GM12878 (cell line): ENCODE results near the gene CLDN5. TPM values are rescaled to one million over a fixed set of nuclear protein-coding genes. Genes with fewer than 3 reads are reported as not detected.

Source experiments
- ATAC-seq: fragments of 200-7000 bp; cut with Tn5 transposase; 3 replicates; pipeline ENCODE4 v1.9.1; 2020; ENCODE audit warnings: mild to moderate bottlenecking, moderate library complexity
- BruUV-seq: library from RNA; stranded (reverse); fragments of 400-500 nt; replicated peaks from 2 replicates; lab custom pipeline; 2021; lab: Mats Ljungman, UMichigan
- CTCF ChIA-PET: fragments of 300-600 bp; sonication (Branson Sonifier 250); formaldehyde crosslinking; extraction: SDS; loops from one replicate; lab custom pipeline; 2021; ENCODE audit warnings: inconsistent platforms; lab: Yijun Ruan, JAX
- POLR2A ChIA-PET: fragments of 350-600 bp; formaldehyde crosslinking; extraction: SDS; loops from one replicate; lab custom pipeline; 2021; ENCODE audit warnings: inconsistent platforms; lab: Charles Lee
- RAD21 ChIA-PET: fragments of 300-600 bp; sonication (Branson Sonifier 250); formaldehyde crosslinking; loops from one replicate; lab custom pipeline; 2023; ENCODE audit warnings: antibody characterized with exemption; ENCODE audit not compliant: unreplicated experiment; lab: Charles Lee
- SMC1A ChIA-PET: fragments of 300-600 bp; sonication (Branson Sonifier 250); formaldehyde crosslinking; loops from one replicate; lab custom pipeline; 2023; ENCODE audit not compliant: unreplicated experiment, uncharacterized antibody; lab: Charles Lee
- DNase-seq: peaks from one replicate; pipeline ENCODE4 v3.0.0-alpha.2; 2011; ENCODE audit warnings: low read depth, low spot score
- FAIRE-seq: peaks from 3 replicates; lab custom pipeline; 2011; peaks lifted over from hg19 to GRCh38; lab: Jason Lieb, UNC
- H2AFZ ChIP-seq: 2 replicates; pipeline ENCODE4 v1.6.0; 2011; ENCODE audit warnings: low read depth, low read length, control low read depth; ENCODE audit not compliant: control insufficient read depth
- H3K27ac ChIP-seq: 2 replicates; pipeline ENCODE4 v1.5.1; 2011; ENCODE audit warnings: control low read depth; ENCODE audit not compliant: control insufficient read depth, insufficient read depth
- H3K27me3 ChIP-seq, 2 experiments: replicated peaks in 1 of 2; 2 replicates each; pipeline versions ENCODE4 v1.6.0 to v1.6.1; 2011; ENCODE audit warnings: low read length in 1 of 2; ENCODE audit not compliant: control insufficient read depth in 2 of 2, insufficient read depth in 2 of 2
- H3K36me3 ChIP-seq, 2 experiments: 2 replicates each; pipeline ENCODE4 v1.5.1; 2011; ENCODE audit warnings: low read length in 1 of 2; ENCODE audit not compliant: control insufficient read depth in 2 of 2, insufficient read depth in 2 of 2
- H3K4me1 ChIP-seq: 2 replicates; pipeline ENCODE4 v1.6.1; 2011; ENCODE audit warnings: mild to moderate bottlenecking, low read length, moderate library complexity, mixed read lengths; ENCODE audit not compliant: control insufficient read depth, insufficient read depth
- H3K4me2 ChIP-seq: 2 replicates; pipeline ENCODE4 v1.6.0; 2011; ENCODE audit warnings: control low read depth; ENCODE audit not compliant: control insufficient read depth, insufficient read depth
- H3K4me3 ChIP-seq: fragments of 200-600 bp; sonication (generic); 2 replicates; pipeline ENCODE4 v1.5.1; 2016
- H3K79me2 ChIP-seq: 2 replicates; pipeline ENCODE4 v1.6.0; 2011; ENCODE audit warnings: low read length; ENCODE audit not compliant: control insufficient read depth, insufficient read depth
- H3K9ac ChIP-seq: 2 replicates; pipeline ENCODE4 v1.8.0; 2011; ENCODE audit warnings: low read length, control low read depth, mixed read lengths; ENCODE audit not compliant: control insufficient read depth, insufficient read depth
- H3K9me3 ChIP-seq: replicated peaks from 3 replicates; pipeline ENCODE4 v1.5.1; 2011; ENCODE audit warnings: mild to moderate bottlenecking, low read length; ENCODE audit not compliant: control insufficient read depth, insufficient read depth
- H4K20me1 ChIP-seq: 2 replicates; pipeline ENCODE4 v1.6.0; 2011; ENCODE audit not compliant: control insufficient read depth, insufficient read depth
- ATF3 ChIP-seq: IDR thresholded peaks from 2 replicates; pipeline ENCODE4 v1.6.1; 2011; ENCODE audit warnings: low read depth, mild to moderate bottlenecking, low read length, moderate library complexity, borderline replicate concordance; ENCODE audit errors: extremely low read depth
- BACH1 ChIP-seq: fragments of 450-650 bp; IDR thresholded peaks from 2 replicates; pipeline ENCODE4 v1.6.1; 2017; ENCODE audit warnings: mild to moderate bottlenecking, borderline replicate concordance
- BMI1 ChIP-seq: fragments of 450-650 bp; IDR thresholded peaks from 2 replicates; pipeline ENCODE4 v1.6.1; 2016; ENCODE audit warnings: mild to moderate bottlenecking, moderate library complexity, borderline replicate concordance
- DPF2 ChIP-seq: fragments of 450-650 bp; IDR thresholded peaks from 2 replicates; pipeline ENCODE4 v1.6.1; 2017; ENCODE audit warnings: mild to moderate bottlenecking
- E4F1 ChIP-seq: fragments of 450-650 bp; IDR thresholded peaks from 2 replicates; pipeline ENCODE4 v1.6.1; 2018; ENCODE audit warnings: borderline replicate concordance, mild to moderate bottlenecking; ENCODE audit not compliant: partially characterized antibody
- EGR1 ChIP-seq, 2 experiments: IDR thresholded peaks; 1 replicate in 1 of 2; 2 replicates in 1 of 2; pipeline ENCODE4 v1.6.1; 2011 to 2012; ENCODE audit warnings: low read depth in 2 of 2, low read length in 2 of 2, borderline replicate concordance in 1 of 2, mild to moderate bottlenecking in 1 of 2, moderate library complexity in 1 of 2
- ESRRA ChIP-seq: IDR thresholded peaks from 2 replicates; pipeline ENCODE4 v1.6.1; 2012; ENCODE audit warnings: mild to moderate bottlenecking, low read length, improper control_type of control experiment
- HDAC2 ChIP-seq: fragments of 200-600 bp; sonication (generic); IDR thresholded peaks from 2 replicates; pipeline ENCODE4 v1.6.1; 2017
- HDGF ChIP-seq: fragments of 450-650 bp; IDR thresholded peaks from 2 replicates; pipeline ENCODE4 v1.6.1; 2016; ENCODE audit warnings: antibody characterized with exemption
- IRF4 ChIP-seq: IDR thresholded peaks from 2 replicates; pipeline ENCODE4 v1.6.1; 2011; ENCODE audit warnings: low read depth, low read length
- MYC ChIP-seq: IDR thresholded peaks from 2 replicates; pipeline ENCODE4 v1.6.1; 2011; ENCODE audit warnings: mild to moderate bottlenecking, low read length, moderate library complexity, inconsistent platforms; ENCODE audit not compliant: insufficient read depth, insufficient replicate concordance, insufficient read length, severe bottlenecking
- POLR2AphosphoS2 ChIP-seq: IDR thresholded peaks from 2 replicates; pipeline ENCODE4 v1.6.1; 2011; ENCODE audit warnings: low read depth, mild to moderate bottlenecking, low read length, improper control_type of control experiment, moderate library complexity
- RBBP5 ChIP-seq: fragments of 200-600 bp; sonication (generic); conservative IDR thresholded peaks from 2 replicates; pipeline ENCODE4 v1.6.1; 2016
- REST ChIP-seq: IDR thresholded peaks from 2 replicates; pipeline ENCODE4 v1.6.1; 2012; ENCODE audit warnings: mild to moderate bottlenecking, low read depth, low read length
- RUNX3 ChIP-seq: IDR thresholded peaks from 2 replicates; pipeline ENCODE4 v1.6.1; 2012; ENCODE audit warnings: low read length, inconsistent platforms
- SMAD1 ChIP-seq: fragments of 450-650 bp; IDR thresholded peaks from 2 replicates; pipeline ENCODE4 v1.6.1; 2018; ENCODE audit warnings: mild to moderate bottlenecking, low read depth; ENCODE audit not compliant: partially characterized antibody
- SP1 ChIP-seq: IDR thresholded peaks from one replicate; pipeline ENCODE4 v1.6.1; 2011; ENCODE audit warnings: low read depth, low read length
- SREBF2 ChIP-seq: IDR thresholded peaks from 2 replicates; pipeline ENCODE4 v1.6.1; 2012; ENCODE audit warnings: mild to moderate bottlenecking, low read length
- TAF1 ChIP-seq: IDR thresholded peaks from 2 replicates; pipeline ENCODE4 v1.6.1; 2011; ENCODE audit warnings: mild to moderate bottlenecking, low read depth, low read length, borderline replicate concordance
- YBX1 ChIP-seq: fragments of 450-650 bp; IDR thresholded peaks from 2 replicates; pipeline ENCODE4 v1.6.1; 2016; ENCODE audit warnings: antibody characterized with exemption
- WGBS: methylation state at CpG from one replicate; pipeline ENCODE4 v1.1.6; 2016; ENCODE audit warnings: low lambda C conversion rate; ENCODE audit not compliant: insufficient replicate concordance, insufficient coverage; ENCODE audit errors: missing lambda C conversion rate; 5-methylcytosine and 5-hydroxymethylcytosine counted together
- in situ Hi-C: fragments of 300-500 bp; cut with MboI; formaldehyde crosslinking; loops from 9 replicates; pipeline ENCODE4 v1.14.3; 2018; ENCODE audit warnings: mixed read lengths
- intact Hi-C: fragments of 100-400 bp; cut with micrococcal nuclease; formaldehyde crosslinking; loops from one replicate; pipeline ENCODE4 v1.14.2; 2022; ENCODE audit not compliant: unreplicated experiment
- polyA plus RNA-seq, 11 experiments: library from polyadenylated mRNA; depleted of rRNA in 4 of 11; unstranded in 6 of 11; stranded (reverse) in 5 of 11; fragments of >200 nt; fragmentation: Nextera tagmentation in 4 of 11; fragmentation: Illumina TruSeq in 1 of 11; extraction: Ambion mirVana in 4 of 11; extraction: Trizol in 1 of 11; gene quantifications; 1 replicate in 1 of 11; 2 replicates in 10 of 11; pipeline versions ENCODE4 v1.2.1 to v1.2.3, GENCODE V29; 2011 to 2016; ENCODE audit warnings: inconsistent platforms in 2 of 11, missing spikeins in 2 of 11, low read depth in 1 of 11
- total RNA-seq, 4 experiments: library from RNA; depleted of rRNA in 3 of 4; stranded (reverse); fragments of >200 nt in 3 of 4; fragmentation: Illumina TruSeq in 1 of 4; extraction: Trizol in 1 of 4; gene quantifications; 2 replicates each; pipeline versions ENCODE4 v1.2.1 to v1.2.3, GENCODE V29; 2013 to 2021

Gene CLDN5
- total and polyA plus RNA-seq, 10 of the 15 experiments (the other 5 are each of a cell fraction or from before 2014, with no cell fraction given): 0.15 TPM; not detected in 9

GRCh38 chr22:19499236-19499879 lies 24.9 kb downstream of the CLDN5 start (continued):
- TF ChIP-seq POLR2AphosphoS2 (no peak), HDAC2 (no peak), RBBP5 (no peak), ESRRA (no peak), YBX1 (no peak), TAF1 (no peak), HDGF (no peak), E4F1 (no peak), ATF3 (no peak)

- ChIA-PET POLR2A (no interaction called here), SMC1A (interaction anchor here (1.4 kb wide), 1 partner anchor 131 kb away, joined by 3 read pairs; no protein-coding TSS in a partner anchor), CTCF (no interaction called here), RAD21 (no interaction called here)
- Histone ChIP-seq H3K9me3 (no peaks in the 10 kb centered on the region), H3K4me3 (no peak overlapping the region), H3K27ac (no peak overlapping the region), H3K4me2 (no peak overlapping the region), H4K20me1 (no peaks in the 10 kb centered on the region), H3K27me3 (no peaks in the 10 kb centered on the region), H3K36me3 (peaks cover 15 to 25% of the 10 kb centered on the region in 2 experiments; a peak in 3 of 4 replicates), H3K9ac (no peak overlapping the region), H3K4me1 (no peaks in the 10 kb centered on the region), H3K79me2 (no peaks in the 10 kb centered on the region), H2AFZ (no peak overlapping the region)
- ATAC-seq (no peak), DNase-seq (no peak), FAIRE-seq (no peak)
- TF ChIP-seq EGR1 (IDR thresholded peaks at IDR 0.05; ENCODE audit: borderline replicate concordance in 1 of 2, low read depth in 2 of 2, low read length in 2 of 2): no peak
- TF ChIP-seq SP1: no peak
- no peak for TF ChIP-seq SMAD1
- no peak for TF ChIP-seq SREBF2
- TF ChIP-seq BMI1: no peak
- TF ChIP-seq IRF4: no peak
- no peak for TF ChIP-seq RUNX3
- no peak for TF ChIP-seq DPF2
- TF ChIP-seq BACH1: no peak
- TF ChIP-seq MYC: no peak
- TF ChIP-seq REST: no peak
- in situ Hi-C loops (no loop called here), intact Hi-C loops (no loop called here)
- no TSS peak for BruUV-seq
- 97% methylated on average over 3 of the region's 3 CpGs for WGBS
These were observed 25.4 kb downstream of the CLDN5 start for GRCh38 chr22:19498866-19499190.
